Measurements from ENCODE around the gene TLE5.
"Not testable (repeated sequence)": the region's sequence is repeated elsewhere in the genome, so short reads cannot be mapped to it uniquely, and the experiment has no call there.

The TLE5 gene

GRCh38 chr19:3061182-3062161 is 823 bp downstream of the TLE5 start:
- DNase-seq (ENCODE audit: low spot score), result no peak

GRCh38 chr19:3060857-3061181 is 1.5 kb downstream of the TLE5 start:
- DNase-seq (ENCODE audit: low spot score), result no peak

GRCh38 chr19:3059653-3060052 is 2.6 kb downstream of the TLE5 start:
- no peak for DNase-seq (ENCODE audit: low spot score)

- no peak for DNase-seq (ENCODE audit: low spot score)
Observed at GRCh38 chr19:3058821-3059314, 3.4 kb downstream of the TLE5 start.

GRCh38 chr19:3058009-3058820 is 4.1 kb downstream of the TLE5 start:
- DNase-seq (ENCODE audit: low spot score), result no peak

GRCh38 chr19:3057275-3057714 is 5.0 kb downstream of the TLE5 start:
- no peak for DNase-seq (ENCODE audit: low spot score)

GRCh38 chr19:3056417-3057088 is 5.7 kb downstream of the TLE5 start:
- no peak for DNase-seq (ENCODE audit: low spot score)

GRCh38 chr19:3055741-3056416 is 6.4 kb downstream of the TLE5 start:
- no peak for DNase-seq (ENCODE audit: low spot score)

GRCh38 chr19:3054972-3055740 is 7.1 kb downstream of the TLE5 start:
- DNase-seq (ENCODE audit: low spot score), result no peak

- DNase-seq (ENCODE audit: low spot score), result no peak
Observed at GRCh38 chr19:3054265-3054971, 7.9 kb downstream of the TLE5 start.

- no peak for DNase-seq (ENCODE audit: low spot score)
Observed at GRCh38 chr19:3053780-3054179, 8.5 kb downstream of the TLE5 start.

GRCh38 chr19:3053218-3053621 is 9.1 kb downstream of the TLE5 start:
- DNase-seq (ENCODE audit: low spot score), result no peak

- not testable (repeated sequence) for DNase-seq (ENCODE audit: low spot score)
Observed at GRCh38 chr19:3050016-3050415, 12.3 kb downstream of the TLE5 start.

- no peak for DNase-seq (ENCODE audit: low spot score)
Observed at GRCh38 chr19:3049089-3049488, 13.2 kb downstream of the TLE5 start.

- no peak for DNase-seq (ENCODE audit: low spot score)
Observed at GRCh38 chr19:3048190-3048533, 14.1 kb downstream of the TLE5 start.

- DNase-seq (ENCODE audit: low spot score), result peak; percentile 91
Observed at GRCh38 chr19:3047496-3048189, 14.7 kb downstream of the TLE5 start.

GRCh38 chr19:3046698-3047495 is 15.4 kb downstream of the TLE5 start:
- DNase-seq (ENCODE audit: low spot score), result no peak

- no peak for DNase-seq (ENCODE audit: low spot score)
Observed at GRCh38 chr19:3045885-3046697, 16.2 kb downstream of the TLE5 start.
